Putamen (tissue), 1 donor: ENCODE results near the gene ABCA4.

Experiments
- DNase-seq: peaks from one replicate; pipeline ENCODE4 v3.0.0-alpha.2; 2016; ENCODE audit warnings: low spot score

Gene ABCA4

DNA sequence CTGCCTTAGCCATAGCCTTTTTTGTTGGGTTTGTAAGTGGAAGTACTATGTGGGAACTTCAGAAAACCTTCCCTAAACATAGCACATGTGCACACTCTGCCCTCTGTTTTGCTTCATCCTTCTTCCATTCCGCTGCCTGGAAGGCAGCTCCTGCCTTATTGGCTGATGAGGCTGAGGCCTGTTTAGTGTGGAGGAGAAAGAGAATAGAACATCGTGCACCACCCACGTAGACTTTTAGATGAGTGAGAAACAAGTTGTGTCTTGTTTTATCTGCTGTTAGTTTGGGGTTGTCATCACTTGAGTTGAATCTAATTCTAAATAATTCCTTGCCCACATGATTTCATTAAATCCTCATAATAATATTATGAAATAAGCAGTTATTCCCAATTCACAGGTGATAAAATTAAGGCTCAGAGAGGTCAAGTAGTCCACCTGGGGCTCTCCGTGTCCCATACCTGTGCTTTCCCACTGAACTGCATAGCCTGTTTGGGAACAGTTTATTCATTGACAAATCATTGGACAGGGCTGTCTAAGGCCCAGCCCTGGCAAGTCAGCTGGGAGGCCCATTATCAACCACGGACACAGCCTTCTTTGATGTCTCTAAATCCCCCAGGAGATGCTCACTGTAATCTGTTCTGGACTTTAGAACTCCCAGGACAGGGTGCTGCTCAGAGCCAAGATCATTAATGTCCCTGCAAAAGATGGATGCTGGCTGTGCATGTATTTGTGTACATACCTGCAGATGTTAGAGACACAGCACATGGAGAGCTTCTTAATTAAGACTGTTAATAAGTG, 93.0 kb downstream of the ABCA4 start:
- no peak for DNase-seq

DNA sequence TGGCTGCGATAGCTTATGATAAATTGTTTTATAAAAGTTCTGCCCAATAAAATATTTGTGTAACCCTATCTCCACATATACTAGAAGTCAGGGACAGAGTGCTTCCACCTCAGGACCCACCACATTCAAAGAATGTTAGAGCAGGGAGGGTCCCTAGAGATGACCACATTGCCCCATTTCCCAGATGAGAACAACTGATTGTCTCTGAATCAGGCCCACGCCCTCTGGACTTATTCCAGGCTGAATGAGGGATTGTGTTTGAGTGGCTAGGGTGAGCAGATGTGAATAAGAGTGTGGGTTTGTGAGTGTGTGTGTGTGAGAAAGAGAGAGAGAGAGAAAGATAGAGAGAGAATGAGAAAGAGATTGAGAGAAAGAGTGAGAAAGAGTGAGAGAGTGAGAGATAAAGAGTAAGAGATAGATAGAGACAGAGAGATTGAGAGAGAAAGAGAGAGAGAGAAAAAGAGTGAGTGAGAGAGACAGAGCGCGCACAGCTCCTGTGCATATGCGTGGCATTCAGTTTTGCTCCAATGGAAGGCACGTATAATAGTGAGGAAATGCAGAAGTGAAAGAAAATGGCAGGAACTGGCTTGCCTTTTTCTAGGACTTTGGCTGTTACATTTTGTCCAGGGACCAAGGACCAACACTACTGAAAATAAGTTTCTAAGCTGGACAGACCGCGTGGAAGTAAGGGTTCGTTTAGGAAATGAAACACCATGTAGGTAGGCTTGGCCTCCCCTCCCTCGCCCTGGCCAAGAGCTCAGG, 94.1 kb downstream of the ABCA4 start:
- DNase-seq = no peak

DNA sequence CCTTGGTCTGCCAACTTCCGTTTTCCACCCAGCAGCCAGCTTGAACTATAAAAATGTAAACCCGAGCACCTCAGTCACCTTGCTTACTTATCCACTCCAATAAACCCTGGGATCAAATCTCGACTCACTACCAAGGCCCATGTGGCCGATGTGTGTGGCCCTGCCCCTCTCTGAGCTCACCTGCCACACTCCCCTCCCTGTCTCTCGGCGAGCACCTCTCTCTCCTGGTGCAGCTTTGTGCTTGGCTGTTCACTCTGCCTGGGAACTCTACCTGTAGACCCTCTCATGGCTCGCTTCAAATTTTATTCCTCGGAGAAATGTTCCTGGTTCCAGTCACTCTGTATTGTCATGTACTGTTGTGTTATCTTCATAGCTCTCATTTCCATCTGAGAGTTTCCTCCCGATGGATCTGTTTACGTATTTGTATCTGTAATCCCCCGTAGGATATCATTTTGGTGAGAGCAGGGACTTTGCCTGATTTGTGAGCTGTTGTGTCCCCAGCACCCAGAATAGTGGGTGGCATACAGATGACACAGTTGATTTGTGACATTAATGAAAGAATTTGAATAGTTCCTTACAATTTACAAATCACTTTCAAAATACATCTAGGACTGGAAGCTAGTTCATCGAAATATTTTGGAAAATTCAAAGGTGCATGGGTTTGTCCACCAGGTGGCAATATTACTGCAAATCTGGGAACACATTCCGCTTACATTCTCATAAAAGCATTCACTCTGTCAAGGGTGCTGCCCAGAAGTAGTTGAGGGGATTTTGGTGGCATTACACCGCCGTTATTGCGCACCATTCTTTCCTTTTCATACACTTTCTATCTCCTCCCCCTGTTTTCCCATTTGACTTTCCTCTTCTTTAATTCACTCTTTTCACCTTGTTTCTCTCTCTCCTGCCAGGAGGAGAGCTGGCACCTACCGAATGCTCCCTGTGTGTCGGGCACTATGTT, 95.3 kb downstream of the ABCA4 start:
- DNase-seq = no peak

DNA sequence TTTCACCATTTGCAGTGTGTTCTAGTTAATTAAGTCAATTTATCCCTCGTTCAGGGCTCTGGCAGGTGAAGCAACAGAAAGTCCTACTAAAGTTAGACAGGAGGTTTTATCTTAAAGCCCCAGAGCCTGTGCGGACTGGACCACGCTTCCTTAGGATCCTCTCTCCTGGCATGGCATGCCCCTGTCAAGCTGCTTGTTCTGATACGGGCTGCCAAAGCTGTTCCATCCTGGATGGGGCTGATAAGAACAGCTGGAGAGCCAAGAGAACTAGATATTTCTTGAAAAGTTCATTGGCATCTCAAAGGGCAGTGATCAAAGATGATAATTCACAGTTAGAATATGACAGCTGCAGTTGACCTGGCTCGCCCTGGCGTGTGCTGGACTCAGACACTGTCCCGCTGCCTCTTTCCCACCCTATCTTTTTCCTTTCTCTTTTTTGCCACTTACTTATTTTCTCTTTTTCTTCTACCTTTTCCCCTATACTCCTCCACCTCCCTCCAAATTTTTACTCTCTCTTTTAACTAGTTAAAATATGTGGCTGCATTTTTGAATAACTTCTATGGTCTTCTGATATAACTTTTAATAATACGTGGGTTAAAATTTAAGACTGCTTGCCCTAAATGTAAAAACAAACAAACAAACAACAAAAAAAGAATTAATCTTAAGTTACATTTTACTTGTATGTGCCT, 96.7 kb downstream of the ABCA4 start:
- DNase-seq = no peak

DNA sequence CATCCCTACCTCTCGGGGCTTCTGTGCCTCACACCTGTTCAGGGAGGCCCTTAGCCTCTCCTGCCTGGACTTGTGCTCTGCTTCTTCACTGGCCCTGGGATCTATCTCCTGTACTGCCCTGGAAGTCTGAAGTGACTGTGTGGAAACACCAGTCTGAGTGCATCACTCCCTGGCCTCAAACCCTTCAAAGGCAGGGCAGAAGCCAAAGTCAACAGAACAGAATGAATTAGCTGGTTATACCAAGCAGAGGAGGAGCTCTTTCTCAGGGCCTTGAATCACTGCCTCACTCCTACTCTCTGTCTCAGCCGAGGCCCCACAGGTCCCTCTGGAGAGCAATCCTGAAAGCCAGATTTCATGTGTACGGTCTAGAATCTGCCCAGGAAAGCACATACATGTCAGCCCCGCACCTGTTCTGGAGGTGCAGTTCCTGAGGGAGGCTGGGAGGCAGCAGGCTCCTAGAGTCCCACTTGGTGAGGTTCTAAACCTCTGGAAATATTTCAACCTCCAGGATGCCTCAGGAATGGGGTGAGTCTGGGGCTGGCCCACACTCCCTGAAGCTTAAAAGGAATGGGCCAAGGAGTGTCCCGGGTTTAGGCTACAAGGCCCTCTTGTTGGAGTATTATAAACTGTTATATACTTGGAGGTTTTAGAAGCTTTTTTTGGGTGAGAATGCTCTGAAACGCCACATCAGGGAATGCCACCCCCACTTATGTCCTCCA, 98.3 kb downstream of the ABCA4 start:
- DNase-seq = no peak

DNA sequence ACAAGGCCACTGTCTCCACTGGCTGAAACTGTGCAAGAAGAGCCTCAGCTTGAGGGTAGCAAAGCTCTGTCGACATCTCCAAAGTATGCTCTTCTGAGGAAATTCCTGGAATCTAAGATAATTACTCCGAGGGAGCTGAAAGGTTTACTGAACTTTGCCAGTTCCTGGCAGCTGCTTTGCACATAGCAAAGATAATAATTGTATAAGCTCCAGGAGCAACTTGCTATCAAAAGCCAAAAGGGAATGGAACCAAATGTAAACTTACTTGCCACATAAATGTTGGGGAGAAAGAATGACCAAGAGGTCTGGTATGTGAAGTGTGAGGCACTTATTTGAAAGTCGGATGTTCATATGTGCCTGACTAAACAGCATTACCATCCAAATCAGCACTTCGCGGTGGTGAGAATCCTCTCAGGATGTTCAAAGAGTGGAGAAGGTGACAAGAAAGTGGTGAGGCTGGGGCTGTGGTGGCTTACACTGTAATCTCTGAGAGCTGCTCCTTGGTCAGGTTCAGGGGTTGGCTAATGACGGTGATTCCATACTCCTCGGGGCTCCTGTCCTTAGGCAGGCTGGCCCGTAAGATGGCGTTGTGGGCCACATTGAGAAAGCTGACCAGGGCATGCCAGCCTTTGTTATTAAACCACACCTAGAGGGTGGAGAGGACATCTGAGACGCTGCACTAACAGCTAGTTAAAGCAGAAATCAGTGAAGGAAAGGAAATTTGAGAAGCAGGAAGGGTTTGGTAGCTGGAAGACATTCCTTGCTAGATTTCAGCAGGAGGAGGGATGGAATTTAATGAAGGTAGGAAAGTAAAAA, 100.0 kb downstream of the ABCA4 start:
- DNase-seq = no peak

DNA sequence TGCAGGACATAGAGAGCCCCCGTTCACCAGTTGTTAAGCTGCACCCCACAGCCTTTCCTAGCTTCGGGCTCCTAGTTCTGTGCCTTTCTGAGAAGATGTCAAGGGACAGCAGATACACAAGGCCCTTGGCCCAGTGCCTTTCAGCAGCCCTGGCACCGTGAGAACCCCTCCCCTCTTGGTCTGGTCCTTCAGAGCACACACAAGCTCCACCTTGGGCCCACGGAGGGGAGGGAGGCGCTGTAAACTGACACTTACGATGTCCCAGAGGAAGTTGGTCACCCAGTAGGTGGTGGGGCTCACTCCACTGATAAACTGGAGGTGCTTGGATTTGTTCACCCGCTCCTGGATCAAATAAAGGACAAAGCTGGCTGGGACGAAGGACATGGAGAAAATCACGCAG, 101.6 kb downstream of the ABCA4 start:
- DNase-seq = no peak

DNA sequence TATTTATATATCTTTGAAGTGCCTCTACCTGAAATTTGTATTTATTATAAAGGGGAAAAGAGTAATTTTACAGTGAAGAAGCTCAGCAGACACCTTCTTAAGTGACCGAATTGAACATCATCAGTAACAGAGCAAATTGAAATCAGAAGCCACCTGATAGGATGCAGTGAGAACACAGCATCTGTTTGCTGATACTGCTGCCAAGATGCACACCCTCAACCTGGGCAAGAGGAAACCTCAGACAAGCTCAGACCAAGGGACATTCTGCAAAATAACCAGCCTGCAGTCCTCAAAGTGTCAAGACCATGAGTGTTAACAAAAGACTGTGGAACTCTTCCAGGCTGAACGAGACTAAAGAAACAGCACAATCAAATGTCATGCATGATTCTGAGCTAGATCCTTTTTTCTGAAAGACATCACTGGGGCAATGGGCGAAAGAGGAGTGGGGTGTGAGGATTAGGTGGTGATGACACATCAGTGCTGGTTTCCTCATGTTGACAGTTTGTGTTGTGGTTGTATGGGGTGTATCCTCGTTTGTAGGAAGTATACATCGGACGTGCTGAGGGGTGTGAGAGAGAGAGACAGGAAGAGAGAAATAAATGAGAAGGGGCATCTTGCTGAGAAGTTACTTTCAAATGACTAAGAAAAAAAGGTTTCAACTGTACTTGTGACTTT, 103.7 kb downstream of the ABCA4 start:
- no peak for DNase-seq

DNA sequence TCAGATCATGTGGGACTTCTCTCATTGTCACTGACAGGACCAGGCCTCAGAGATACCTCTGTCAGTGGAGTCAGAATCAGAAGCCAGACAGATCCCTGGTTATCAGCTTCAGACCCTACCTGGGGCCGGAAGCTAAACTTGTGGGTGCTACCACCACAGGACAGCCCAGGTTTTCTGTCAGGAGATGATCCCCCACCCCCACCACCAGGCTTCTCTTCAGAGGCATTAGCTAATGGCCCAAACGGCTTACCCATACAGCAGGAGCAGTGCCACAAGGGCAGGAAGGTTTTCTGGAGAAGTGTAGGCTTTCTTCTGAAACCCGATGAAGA, 105.5 kb downstream of the ABCA4 start:
- no peak for DNase-seq

DNA sequence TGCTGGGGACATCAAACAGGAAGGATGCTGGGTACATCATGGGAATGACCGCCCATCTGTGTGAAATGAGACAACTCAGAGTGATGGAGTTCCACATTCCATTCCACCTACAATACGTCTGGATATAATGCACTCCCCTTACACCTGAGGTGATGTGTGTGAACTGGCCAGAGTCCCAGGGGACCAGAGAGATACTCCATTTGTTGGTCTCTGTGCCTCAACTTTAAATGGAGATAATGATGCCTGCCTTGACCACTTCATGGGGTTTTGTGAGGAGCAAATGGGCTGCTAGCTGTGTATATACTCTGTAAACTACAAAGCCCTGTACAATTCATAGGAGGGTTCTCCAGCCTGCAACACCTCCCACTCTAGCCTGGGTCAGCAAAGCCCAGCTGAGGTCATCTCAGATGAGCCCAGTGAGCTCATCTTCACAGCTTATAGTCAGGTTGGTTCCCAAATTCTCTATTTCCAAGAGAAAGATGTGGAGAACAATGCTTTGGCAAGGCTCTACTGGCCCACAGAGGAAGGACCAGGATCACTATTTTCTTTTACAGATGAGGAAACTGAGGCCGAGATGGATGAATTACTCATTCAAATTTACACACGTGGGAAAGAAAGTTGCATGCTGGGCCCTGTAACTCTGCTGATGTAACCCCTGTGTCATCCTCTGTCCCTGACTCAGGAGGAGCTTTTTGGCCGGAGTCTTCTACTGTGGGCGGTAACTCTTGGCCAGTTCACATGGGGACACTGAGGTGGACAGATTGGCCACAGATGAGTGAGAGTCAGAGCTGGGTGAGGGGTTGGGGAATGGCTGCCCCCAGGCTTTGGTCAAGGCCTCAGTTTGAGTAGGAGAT, 106.1 kb downstream of the ABCA4 start:
- DNase-seq = no peak

DNA sequence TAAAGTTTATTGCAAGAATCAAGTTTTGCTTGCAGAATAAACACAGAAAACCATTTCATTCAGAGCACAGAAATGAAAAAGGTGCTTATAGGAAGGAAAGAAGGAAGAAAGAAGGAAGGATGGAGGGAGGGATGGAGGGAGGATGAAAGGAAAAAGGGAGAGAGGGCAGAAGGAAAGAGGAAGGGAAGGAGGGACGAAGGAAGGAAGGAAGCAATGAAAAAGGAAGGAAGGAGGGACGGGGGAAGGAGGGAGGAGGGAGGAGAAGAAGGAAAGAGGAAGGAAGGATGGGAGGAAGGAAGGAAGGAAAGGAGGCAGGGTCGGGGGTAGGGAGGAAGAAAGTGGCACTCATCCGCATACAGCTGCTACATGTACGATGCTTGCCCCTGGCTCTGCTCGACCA, 106.9 kb downstream of the ABCA4 start:
- DNase-seq = no peak

DNA sequence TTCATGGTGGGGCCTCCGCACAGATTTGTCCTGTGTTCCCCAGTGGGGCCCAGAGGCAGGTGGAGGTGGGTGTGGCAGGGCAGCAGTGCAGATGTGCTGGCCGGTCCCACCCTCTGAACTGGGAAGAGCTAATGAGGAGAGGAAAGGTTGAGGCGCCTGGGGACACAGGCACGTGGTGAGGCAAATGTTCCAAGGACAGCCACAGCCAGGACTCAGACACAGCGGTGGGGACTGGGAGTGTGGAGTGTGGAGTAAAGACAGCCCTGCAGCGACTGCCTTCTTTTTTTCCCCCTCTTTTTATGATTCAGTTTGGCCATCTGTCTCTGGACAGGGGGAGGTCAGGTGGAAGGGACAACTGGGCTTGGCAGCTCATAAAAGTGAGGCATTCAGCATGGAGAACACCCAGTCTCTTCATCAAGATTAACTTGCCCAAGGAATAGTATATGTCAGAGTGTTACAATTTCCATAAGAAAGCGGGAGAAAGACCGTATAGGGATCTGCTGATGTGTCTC, 107.5 kb downstream of the ABCA4 start:
- DNase-seq = no peak

DNA sequence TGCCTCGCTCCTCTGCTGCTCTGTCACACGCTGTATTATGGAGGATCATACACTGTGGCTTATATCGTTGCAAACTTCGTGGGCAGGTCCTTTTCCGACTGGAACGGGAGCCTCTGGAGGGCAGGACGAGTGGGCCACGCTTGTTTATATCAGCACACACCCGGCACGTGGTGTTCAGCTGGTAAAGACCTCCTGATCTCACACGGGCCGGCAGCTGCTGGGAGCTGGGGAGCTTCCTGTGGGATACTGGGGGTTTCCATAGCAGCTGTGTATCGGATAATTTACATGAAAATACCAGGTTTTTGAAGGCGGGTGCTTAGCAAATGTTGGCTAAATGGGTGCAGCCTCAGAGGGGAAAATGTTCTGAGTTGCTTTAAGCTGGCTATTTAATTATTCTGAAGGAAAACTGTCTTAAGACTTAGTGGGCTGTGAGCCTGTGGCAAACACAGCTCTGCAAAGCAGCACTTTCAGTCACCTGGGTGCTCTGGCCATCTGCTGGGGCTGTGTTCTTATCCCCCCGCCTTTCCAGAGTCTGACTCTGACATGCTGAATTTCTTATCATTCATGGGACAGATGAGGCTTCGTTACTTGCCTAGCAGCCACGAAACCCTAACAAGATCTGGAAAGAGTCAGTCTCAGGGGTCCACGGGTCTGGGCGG, 108.1 kb downstream of the ABCA4 start:
- DNase-seq = no peak

DNA sequence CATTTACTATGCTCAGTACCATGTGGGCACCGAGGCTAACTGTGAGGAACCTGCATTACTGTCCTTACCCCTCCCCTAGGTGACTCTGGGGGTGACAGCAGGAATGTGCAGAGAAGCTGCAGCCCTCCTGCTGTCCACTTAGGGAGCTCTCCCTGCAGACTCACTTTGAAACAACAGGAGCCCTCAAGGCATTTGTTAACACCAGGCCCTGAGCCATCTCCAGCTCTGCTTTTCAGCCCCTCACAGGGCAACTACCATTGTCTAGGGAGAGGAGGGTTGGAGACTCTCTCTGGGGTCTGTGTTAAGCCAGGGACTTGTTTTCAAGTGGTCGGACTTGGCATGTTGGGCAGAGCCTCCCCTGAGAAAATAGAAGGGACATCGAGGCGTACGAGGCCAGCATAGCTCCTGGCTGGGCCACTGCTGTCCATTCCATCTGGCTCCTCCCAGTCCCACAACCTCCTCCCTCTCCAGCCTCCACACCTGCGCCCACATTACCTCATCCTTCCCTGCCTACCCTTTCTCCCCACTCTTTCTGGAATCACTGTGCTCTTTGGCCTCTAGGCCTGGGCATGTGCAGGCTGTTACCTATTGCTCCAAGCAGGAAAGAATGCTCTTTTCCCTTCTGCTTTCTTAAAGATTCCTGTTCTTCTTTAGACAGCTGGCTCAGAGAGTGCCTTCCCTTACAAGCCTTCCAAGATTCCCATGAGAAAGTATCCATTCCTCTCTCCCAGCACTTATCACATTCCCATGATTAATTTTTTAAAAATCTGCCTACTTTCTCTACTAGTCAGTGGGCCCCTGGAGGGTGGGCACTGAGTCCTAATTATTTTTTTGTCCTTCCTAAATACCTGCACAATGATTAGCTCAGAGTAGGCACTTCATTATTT, 109.0 kb downstream of the ABCA4 start:
- DNase-seq = no peak

DNA sequence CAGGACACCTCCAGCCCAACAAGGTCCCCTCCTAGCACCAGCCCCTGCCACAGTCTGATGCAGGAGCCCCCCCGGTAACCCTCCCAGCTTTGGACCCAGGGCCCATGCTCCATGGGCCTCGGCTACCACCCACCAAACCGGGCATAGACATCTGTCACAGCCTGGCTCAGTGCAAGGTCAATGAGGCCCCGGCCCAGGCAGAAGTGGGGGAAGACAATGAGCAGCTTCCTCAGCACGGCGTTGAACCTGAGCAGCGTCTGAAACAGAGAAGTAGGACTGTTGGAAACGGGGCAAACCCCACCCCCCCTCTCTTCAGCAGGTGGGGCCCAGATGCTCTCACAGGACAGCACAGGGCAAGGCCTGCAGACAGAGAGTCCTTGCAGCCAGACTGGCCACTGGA, 109.8 kb downstream of the ABCA4 start:
- DNase-seq = no peak

DNA sequence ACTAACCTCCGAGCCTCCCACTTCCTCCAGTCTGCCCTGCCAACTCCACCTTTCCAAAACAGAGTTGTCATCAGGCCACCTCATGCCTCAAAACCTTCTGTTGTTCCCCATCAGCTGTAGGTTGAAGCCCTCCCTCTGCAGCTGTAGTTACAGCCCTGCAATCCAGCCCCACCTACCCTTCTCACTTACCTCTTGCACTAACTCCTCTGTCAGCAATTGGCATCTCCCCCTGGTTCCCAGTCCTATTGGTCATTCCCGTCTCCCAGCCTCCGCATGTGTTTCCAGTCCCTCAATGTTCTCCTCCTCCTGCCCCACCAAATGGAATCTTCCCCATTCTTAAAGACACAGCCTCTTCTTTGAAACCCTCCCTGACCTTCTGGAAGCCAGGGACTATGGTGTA, 111.6 kb downstream of the ABCA4 start:
- DNase-seq = no peak

DNA sequence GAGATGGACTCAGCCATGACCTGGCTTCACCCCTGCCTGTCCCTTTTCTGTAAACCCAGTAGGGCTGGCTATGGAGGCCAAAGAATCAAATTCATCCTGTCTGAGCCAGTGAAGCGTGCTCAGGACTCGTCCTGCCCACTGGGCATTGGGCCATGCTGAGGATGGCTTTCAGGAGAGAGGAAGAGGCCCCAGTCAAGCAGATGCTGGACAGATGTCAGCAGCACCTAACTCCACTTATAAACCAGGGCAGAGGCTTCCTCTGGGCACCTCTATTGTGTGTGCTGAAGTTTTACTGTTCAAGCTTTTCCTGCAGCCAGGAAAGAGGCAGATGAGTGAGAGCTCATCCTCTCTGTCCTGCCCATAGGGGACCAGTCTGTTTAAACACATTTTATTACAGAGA, 114.3 kb downstream of the ABCA4 start:
- no peak for DNase-seq
